SK-N-SH treated with all-trans-retinoic acid at 6 μM for 48 hours (cell line): ENCODE measurements around the gene CHCHD6.

Source experiments
- ATAC-seq: fragments of 200-7000 bp; cut with Tn5 transposase; 3 replicates; pipeline ENCODE4 v1.9.1; 2020; ENCODE audit warnings: mild to moderate bottlenecking, moderate library complexity
- ARNTL ChIP-seq: fragments of 450-650 bp; formaldehyde crosslinking; IDR thresholded peaks from 2 replicates; pipeline ENCODE4 v1.5.0; 2020; ENCODE audit warnings: low read depth, mild to moderate bottlenecking, moderate library complexity, borderline replicate concordance
- BACH2 ChIP-seq: fragments of 250-450 bp; sonication (Bioruptor Pico); IDR thresholded peaks from 2 replicates; pipeline ENCODE4 v1.9.0; 2021; ENCODE audit warnings: mild to moderate bottlenecking, borderline replicate concordance
- CSDC2 ChIP-seq: fragments of 250-450 bp; sonication (Bioruptor Pico); IDR thresholded peaks from 2 replicates; pipeline ENCODE4 v1.5.0; 2020; ENCODE audit warnings: mild to moderate bottlenecking, moderate library complexity
- CSRNP3 ChIP-seq: fragments of 250-450 bp; sonication (Bioruptor Pico); IDR thresholded peaks from 2 replicates; pipeline ENCODE4 v1.5.1; 2021; ENCODE audit warnings: mild to moderate bottlenecking, moderate library complexity
- ESRRG ChIP-seq: fragments of 250-450 bp; sonication (Bioruptor Pico); IDR thresholded peaks from 2 replicates; pipeline ENCODE4 v1.6.1; 2021; ENCODE audit warnings: mild to moderate bottlenecking
- GLIS3 ChIP-seq: fragments of 250-450 bp; sonication (Bioruptor Pico); IDR thresholded peaks from 2 replicates; pipeline ENCODE4 v1.5.0; 2020; ENCODE audit warnings: mild to moderate bottlenecking, moderate library complexity
- ISL1 ChIP-seq: fragments of 250-450 bp; sonication (Bioruptor Pico); IDR thresholded peaks from 2 replicates; pipeline ENCODE4 v2.1.2; 2022; ENCODE audit warnings: mild to moderate bottlenecking, moderate library complexity
- OSR1 ChIP-seq: fragments of 250-450 bp; sonication (Bioruptor Pico); IDR thresholded peaks from 2 replicates; pipeline ENCODE4 v1.8.0; 2022; ENCODE audit warnings: moderate library complexity, mild to moderate bottlenecking, inconsistent platforms
- PATZ1 ChIP-seq: fragments of 250-450 bp; sonication (Bioruptor Pico); IDR thresholded peaks from 2 replicates; pipeline ENCODE4 v1.8.0; 2020; ENCODE audit warnings: mild to moderate bottlenecking, moderate library complexity, borderline replicate concordance
- POU6F1 ChIP-seq: fragments of 250-450 bp; sonication (Bioruptor Pico); IDR thresholded peaks from 2 replicates; pipeline ENCODE4 v1.8.0; 2021; ENCODE audit warnings: low read depth, mild to moderate bottlenecking, moderate library complexity, borderline replicate concordance
- PPARA ChIP-seq: fragments of 250-450 bp; sonication (Bioruptor Pico); IDR thresholded peaks from 2 replicates; pipeline ENCODE4 v1.5.0; 2020; ENCODE audit warnings: mild to moderate bottlenecking, borderline replicate concordance
- RARB ChIP-seq: fragments of 250-450 bp; sonication (Bioruptor Pico); IDR thresholded peaks from 2 replicates; pipeline ENCODE4 v1.8.0; 2021; ENCODE audit warnings: mild to moderate bottlenecking, moderate library complexity
- SNAI2 ChIP-seq: fragments of 250-450 bp; sonication (Bioruptor Pico); IDR thresholded peaks from 2 replicates; pipeline ENCODE4 v1.5.0; 2020; ENCODE audit warnings: mild to moderate bottlenecking, moderate library complexity
- TCF4 ChIP-seq: fragments of 250-450 bp; sonication (Bioruptor Pico); IDR thresholded peaks from 2 replicates; pipeline ENCODE4 v1.8.0; 2021; ENCODE audit warnings: mild to moderate bottlenecking, moderate library complexity, borderline replicate concordance
- TOX ChIP-seq: fragments of 250-450 bp; sonication (Bioruptor Pico); IDR thresholded peaks from 2 replicates; pipeline ENCODE4 v1.8.0; 2021; ENCODE audit warnings: mild to moderate bottlenecking, moderate library complexity, borderline replicate concordance
- TSHZ2 ChIP-seq: fragments of 250-450 bp; sonication (Bioruptor Pico); IDR thresholded peaks from 2 replicates; pipeline ENCODE4 v1.5.0; 2020; ENCODE audit warnings: mild to moderate bottlenecking, moderate library complexity
- ZC3H10 ChIP-seq: fragments of 250-450 bp; sonication (Bioruptor Pico); IDR thresholded peaks from 2 replicates; pipeline ENCODE4 v1.5.1; 2021; ENCODE audit warnings: mild to moderate bottlenecking, moderate library complexity
- ZFP30 ChIP-seq: fragments of 450-650 bp; formaldehyde crosslinking; IDR thresholded peaks from 2 replicates; pipeline ENCODE4 v1.5.0; 2022; ENCODE audit warnings: mild to moderate bottlenecking, moderate library complexity
- ZNF565 ChIP-seq: fragments of 450-650 bp; formaldehyde crosslinking; conservative IDR thresholded peaks from 2 replicates; pipeline ENCODE4 v1.5.0; 2020; ENCODE audit warnings: low read depth, mild to moderate bottlenecking, moderate library complexity
- ZNF70 ChIP-seq: fragments of 450-650 bp; formaldehyde crosslinking; IDR thresholded peaks from 2 replicates; pipeline ENCODE4 v1.5.0; 2020; ENCODE audit warnings: mild to moderate bottlenecking, moderate library complexity
- ZNF8 ChIP-seq: fragments of 450-650 bp; formaldehyde crosslinking; IDR thresholded peaks from 2 replicates; pipeline ENCODE4 v1.5.0; 2020; ENCODE audit warnings: mild to moderate bottlenecking, moderate library complexity
- TF ChIP-seq, protein P1 (sequence below): fragments of 250-450 bp; sonication (Bioruptor Pico); IDR thresholded peaks from 2 replicates; pipeline ENCODE4 v1.5.1; 2020; ENCODE audit warnings: low read depth, mild to moderate bottlenecking, moderate library complexity

CHCHD6 gene

DNA sequence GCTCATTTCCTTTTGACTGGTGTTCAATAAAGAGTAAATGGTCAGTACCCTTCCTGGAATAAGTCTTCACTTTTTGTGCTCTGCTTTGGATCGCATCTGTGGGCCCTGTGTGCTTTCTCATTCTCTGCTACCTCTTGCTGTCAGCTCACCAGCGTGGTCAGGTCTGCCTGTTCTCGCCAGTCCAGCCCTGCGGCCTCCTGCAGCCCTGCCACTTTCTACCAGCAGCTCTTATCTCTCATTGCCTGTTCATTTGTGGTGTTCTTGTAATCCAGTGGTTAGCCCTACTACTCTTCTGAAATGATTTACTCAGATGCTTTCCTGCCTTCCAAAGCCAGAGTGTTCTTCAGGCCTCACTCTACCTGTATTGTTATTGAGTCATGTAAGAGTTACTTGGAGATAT lies 54.8 kb downstream of the CHCHD6 start:
- TF ChIP-seq CSRNP3 (CRISPR knock-in tag) (no peak), ARNTL (no peak), ESRRG (CRISPR knock-in tag) (no peak), GLIS3 (CRISPR knock-in tag) (no peak), SNAI2 (no peak), CSDC2 (CRISPR knock-in tag) (no peak), PATZ1 (CRISPR knock-in tag) (no peak), ZC3H10 (CRISPR knock-in tag) (no peak), BACH2 (CRISPR knock-in tag) (no peak), TCF4 (CRISPR knock-in tag) (no peak), OSR1 (CRISPR knock-in tag) (no peak), ZFP30 (CRISPR knock-in tag) (no peak), TOX (CRISPR knock-in tag) (no peak), PPARA (CRISPR knock-in tag) (no peak), ISL1 (no peak), ZNF8 (CRISPR knock-in tag) (no peak), POU6F1 (CRISPR knock-in tag) (no peak), RARB (CRISPR knock-in tag) (no peak)
- TF ChIP-seq, protein P1, sequence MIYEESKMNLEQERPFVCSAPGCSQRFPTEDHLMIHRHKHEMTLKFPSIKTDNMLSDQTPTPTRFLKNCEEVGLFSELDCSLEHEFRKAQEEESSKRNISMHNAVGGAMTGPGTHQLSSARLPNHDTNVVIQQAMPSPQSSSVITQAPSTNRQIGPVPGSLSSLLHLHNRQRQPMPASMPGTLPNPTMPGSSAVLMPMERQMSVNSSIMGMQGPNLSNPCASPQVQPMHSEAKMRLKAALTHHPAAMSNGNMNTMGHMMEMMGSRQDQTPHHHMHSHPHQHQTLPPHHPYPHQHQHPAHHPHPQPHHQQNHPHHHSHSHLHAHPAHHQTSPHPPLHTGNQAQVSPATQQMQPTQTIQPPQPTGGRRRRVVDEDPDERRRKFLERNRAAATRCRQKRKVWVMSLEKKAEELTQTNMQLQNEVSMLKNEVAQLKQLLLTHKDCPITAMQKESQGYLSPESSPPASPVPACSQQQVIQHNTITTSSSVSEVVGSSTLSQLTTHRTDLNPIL, result no peak
- no peak for ATAC-seq

- ATAC-seq, result no peak
- TF ChIP-seq RARB (CRISPR knock-in tag), result no peak
- no peak for TF ChIP-seq ZNF70
- TF ChIP-seq ZNF565 (CRISPR knock-in tag), result no peak
- TF ChIP-seq, protein P1, result no peak
- TF ChIP-seq POU6F1 (CRISPR knock-in tag), result no peak
- no peak for TF ChIP-seq ESRRG (CRISPR knock-in tag)
- TF ChIP-seq TOX (CRISPR knock-in tag), result no peak
- TF ChIP-seq CSRNP3 (CRISPR knock-in tag), result no peak
- no peak for TF ChIP-seq TSHZ2 (CRISPR knock-in tag)
- no peak for TF ChIP-seq OSR1 (CRISPR knock-in tag)
- TF ChIP-seq ZC3H10 (CRISPR knock-in tag), result no peak
- TF ChIP-seq CSDC2 (CRISPR knock-in tag), result no peak
- TF ChIP-seq PPARA (CRISPR knock-in tag), result no peak
- no peak for TF ChIP-seq ISL1
- no peak for TF ChIP-seq ZNF8 (CRISPR knock-in tag)
- no peak for TF ChIP-seq SNAI2
- no peak for TF ChIP-seq ZFP30 (CRISPR knock-in tag)
These were observed 56.5 kb downstream of the CHCHD6 start for GRCh38 chr3:126760541-126760940.
